Measurements from ENCODE around the gene MRGPRE.

Gene MRGPRE

GRCh38 chr11:3225159-3225758 is 7.0 kb downstream of the MRGPRE start:
- no peak overlapping the region for H3K4me2 ChIP-seq (ENCODE audit: insufficient read depth, low read length)
- no peaks in the 10 kb centered on the region for H3K27me3 ChIP-seq (ENCODE audit: insufficient read depth, low read length, poor library complexity)
- no peak overlapping the region for H2AFZ ChIP-seq (ENCODE audit: low read depth, low read length)
- no peak overlapping the region for H3K9ac ChIP-seq (ENCODE audit: low read depth, low read length)
- no peak for TF ChIP-seq EZH2 (IDR thresholded peaks at IDR 0.05; ENCODE audit: borderline replicate concordance, low read depth, low read length, severe bottlenecking)
- no peak for TF ChIP-seq CTCF (IDR thresholded peaks at IDR 0.05; ENCODE audit: borderline replicate concordance, extremely low read depth, low read length, poor library complexity, severe bottlenecking)
- DNase-seq = no peak
- ATAC-seq (ENCODE audit: insufficient read depth, low read depth) = no peak
- H3K4me1 ChIP-seq (ENCODE audit: insufficient read depth, low read length) = peaks cover 23% of the 10 kb centered on the region
- H3K9me3 ChIP-seq (ENCODE audit: insufficient read depth, low read length, severe bottlenecking) = no peaks in the 10 kb centered on the region
- H4K20me1 ChIP-seq (ENCODE audit: insufficient read depth, low read length) = no peaks in the 10 kb centered on the region
- H3K79me2 ChIP-seq (ENCODE audit: insufficient read depth, low read length) = no peaks in the 10 kb centered on the region
- H3K4me3 ChIP-seq (ENCODE audit: low read depth in 1 of 2, low read length in 2 of 2) = no peak overlapping the region
- no peak overlapping the region for H3K27ac ChIP-seq (ENCODE audit: low read length)
- no peaks in the 10 kb centered on the region for H3K36me3 ChIP-seq (ENCODE audit: insufficient read depth, low read length)

GRCh38 chr11:3224401-3225057 is 7.7 kb downstream of the MRGPRE start:
- DNase-seq = peak; percentile 7
- Histone ChIP-seq H3K27me3 (ENCODE audit: insufficient read depth, low read length, poor library complexity) (no peaks in the 10 kb centered on the region), H4K20me1 (ENCODE audit: insufficient read depth, low read length) (no peaks in the 10 kb centered on the region), H3K4me2 (ENCODE audit: insufficient read depth, low read length) (no peak overlapping the region), H3K36me3 (ENCODE audit: insufficient read depth, low read length) (no peaks in the 10 kb centered on the region), H3K4me1 (ENCODE audit: insufficient read depth, low read length) (peaks cover 23% of the 10 kb centered on the region), H2AFZ (ENCODE audit: low read depth, low read length) (no peak overlapping the region), H3K9me3 (ENCODE audit: insufficient read depth, low read length, severe bottlenecking) (no peaks in the 10 kb centered on the region), H3K27ac (ENCODE audit: low read length) (no peak overlapping the region), H3K79me2 (ENCODE audit: insufficient read depth, low read length) (no peaks in the 10 kb centered on the region), H3K9ac (ENCODE audit: low read depth, low read length) (no peak overlapping the region), H3K4me3 (ENCODE audit: low read depth in 1 of 2, low read length in 2 of 2) (no peak overlapping the region)
- ATAC-seq (ENCODE audit: insufficient read depth, low read depth) = no peak
- TF ChIP-seq CTCF (IDR thresholded peaks at IDR 0.05; ENCODE audit: borderline replicate concordance, extremely low read depth, low read length, poor library complexity, severe bottlenecking) (no peak), EZH2 (IDR thresholded peaks at IDR 0.05; ENCODE audit: borderline replicate concordance, low read depth, low read length, severe bottlenecking) (no peak)

GRCh38 chr11:3223932-3224381 is 8.3 kb downstream of the MRGPRE start:
- peaks cover 23% of the 10 kb centered on the region for H3K4me1 ChIP-seq (ENCODE audit: insufficient read depth, low read length)
- H2AFZ ChIP-seq (ENCODE audit: low read depth, low read length) = no peak overlapping the region
- no peak overlapping the region for H3K4me2 ChIP-seq (ENCODE audit: insufficient read depth, low read length)
- no peaks in the 10 kb centered on the region for H3K36me3 ChIP-seq (ENCODE audit: insufficient read depth, low read length)
- H3K4me3 ChIP-seq (ENCODE audit: low read depth in 1 of 2, low read length in 2 of 2) = no peak overlapping the region
- no peak for TF ChIP-seq EZH2 (IDR thresholded peaks at IDR 0.05; ENCODE audit: borderline replicate concordance, low read depth, low read length, severe bottlenecking)
- no peaks in the 10 kb centered on the region for H3K27me3 ChIP-seq (ENCODE audit: insufficient read depth, low read length, poor library complexity)
- no peak overlapping the region for H3K9ac ChIP-seq (ENCODE audit: low read depth, low read length)
- ATAC-seq (ENCODE audit: insufficient read depth, low read depth) (no peak), DNase-seq (no peak)
- H4K20me1 ChIP-seq (ENCODE audit: insufficient read depth, low read length) = no peaks in the 10 kb centered on the region
- no peaks in the 10 kb centered on the region for H3K79me2 ChIP-seq (ENCODE audit: insufficient read depth, low read length)
- H3K27ac ChIP-seq (ENCODE audit: low read length) = no peak overlapping the region
- H3K9me3 ChIP-seq (ENCODE audit: insufficient read depth, low read length, severe bottlenecking) = no peaks in the 10 kb centered on the region
